Measurements from ENCODE around the gene TACC2. TPM values are rescaled to one million over a fixed set of nuclear protein-coding genes. Genes with fewer than 3 reads are reported as not detected.

TACC2 gene
- total and polyA plus RNA-seq, 2 donors (not counting 3 experiments of a cell fraction or from before 2014, with no cell fraction given): 14.4 to 46.2 TPM

DNA sequence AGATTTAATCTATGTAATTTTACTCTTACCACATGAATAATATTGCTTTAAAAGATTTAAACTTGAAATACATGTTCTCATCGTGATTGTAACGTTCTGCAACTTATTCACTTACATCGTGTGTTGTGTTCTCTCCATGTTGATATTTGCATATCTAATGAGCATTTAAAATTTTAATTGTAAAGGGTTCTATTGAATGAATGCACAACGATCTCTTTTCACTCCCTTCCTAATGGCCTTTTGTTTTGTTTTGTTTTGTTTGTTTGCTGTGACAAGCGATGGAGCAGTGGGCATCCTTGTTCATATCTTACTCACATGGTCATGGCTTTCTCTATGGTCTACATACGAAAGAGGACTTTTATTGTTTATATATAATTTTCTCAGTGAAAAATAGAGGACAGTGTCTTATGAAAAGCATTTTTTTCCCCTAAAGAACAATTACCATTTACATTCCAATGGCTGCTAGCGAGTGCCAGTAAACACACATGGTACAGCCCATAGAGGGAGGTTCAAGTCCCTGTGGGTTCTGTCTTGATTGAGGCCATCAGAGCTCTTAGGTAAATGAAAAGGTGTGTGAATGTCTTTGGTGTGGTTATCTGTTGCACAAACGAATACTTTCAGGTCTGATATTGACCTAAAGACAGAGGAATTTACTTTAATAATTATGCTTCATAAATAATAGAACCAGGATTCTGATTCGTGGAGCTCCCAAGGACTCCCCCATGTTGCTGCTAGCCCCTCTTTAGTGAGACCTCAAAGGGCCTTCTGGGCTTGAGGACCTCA lies 314.5 kb downstream of the TACC2 start:
- BruUV-seq (replicated peaks): no TSS peak
- H4K20me1 ChIP-seq (replicated peaks; ENCODE audit: control insufficient read depth, extremely low read depth, insufficient read depth, low read length): no peaks in the 10 kb centered on the region
- H3K79me2 ChIP-seq (ENCODE audit: control insufficient read depth, insufficient read depth, low read length): no peaks in the 10 kb centered on the region
- ChIA-PET CTCF (interaction anchor here (0.7 to 2.6 kb wide), 3 partner anchors 32 to 262 kb away, joined by 3 to 17 read pairs (median 3); no protein-coding TSS in a partner anchor), POLR2A (no interaction called here)
- H3K27me3 ChIP-seq (ENCODE audit: control insufficient read depth in 2 of 2, insufficient read depth in 2 of 2, low read length in 2 of 2): no peaks in the 10 kb centered on the region
- no peaks in the 10 kb centered on the region for H3K9me3 ChIP-seq (replicated peaks; ENCODE audit: control insufficient read depth, insufficient read depth, low read length)
- TF ChIP-seq GATA2 (IDR thresholded peaks at IDR 0.05; ENCODE audit: insufficient read depth, insufficient read length, low read depth, low read length): no peak
- no peak for TF ChIP-seq POLR2AphosphoS5 (IDR thresholded peaks at IDR 0.05; ENCODE audit: insufficient read depth, low read depth, low read length)
- TF ChIP-seq POLR2A (IDR thresholded peaks at IDR 0.05; ENCODE audit: low read depth, low read length): no peak
- TF ChIP-seq MYC (IDR thresholded peaks at IDR 0.05; ENCODE audit: low read depth, low read length): no peak
- no peak for TF ChIP-seq JUN (IDR thresholded peaks at IDR 0.05; ENCODE audit: borderline replicate concordance, insufficient read depth, insufficient read length, low read depth)
- FAIRE-seq: no peak
- H3K4me1 ChIP-seq (ENCODE audit: control insufficient read depth, extremely low read depth, insufficient read depth, low read length): peaks cover 16% of the 10 kb centered on the region
- no peak overlapping the region for H3K4me3 ChIP-seq (replicated peaks in 1 of 3; ENCODE audit: insufficient read depth in 1 of 3, low read depth in 1 of 3, low read length in 3 of 3)
- intact Hi-C loops (cut with micrococcal nuclease): no loop called here
- no peak overlapping the region for H2AFZ ChIP-seq (ENCODE audit: low read depth, low read length)
- dilution Hi-C loops (cut with MboI; ENCODE audit: extremely low pct_ligation_motif_present, low sequenced_read_pairs): no loop called here
- no peak for DNase-seq (ENCODE audit: low read depth, low spot score)
- H3K4me2 ChIP-seq (ENCODE audit: insufficient read depth, low read length): no peak overlapping the region
- H3K36me3 ChIP-seq (ENCODE audit: control insufficient read depth in 2 of 2, extremely low read depth in 1 of 2, insufficient read depth in 2 of 2, low read length in 2 of 2): no peaks in the 10 kb centered on the region
- H3K9me1 ChIP-seq (replicated peaks; ENCODE audit: control insufficient read depth, extremely low read depth, insufficient read depth, low read length): no peaks in the 10 kb centered on the region
- H3K9ac ChIP-seq (replicated peaks; ENCODE audit: extremely low read depth, insufficient read depth, low read length): no peak overlapping the region
- H3K27ac ChIP-seq (ENCODE audit: insufficient read depth, low read depth, low read length): no peak overlapping the region

Small RNA genes lying within 50 kb of the gene (small RNA-seq; reads per million reads assigned to genes)
- not detected for gene RF02219 (ENCODE audit: insufficient read depth, insufficient read length, low read depth, low replicate concordance)

Other genes starting within 250 kb of the TACC2 start
- 19.1 and 27.1 TPM in 2 replicates for gene ATE1, start 61.1 kb upstream of the TACC2 start, total RNA-seq
- 6.9 and 8.7 TPM in 2 replicates for gene ATE1, start 61.1 kb upstream of the TACC2 start, polyA plus RNA-seq
- 51.0 and 52.0 TPM in 2 replicates for gene NSMCE4A, start 13.9 kb upstream of the TACC2 start, total RNA-seq
- 36.1 and 36.8 TPM in 2 replicates for gene NSMCE4A, start 13.9 kb upstream of the TACC2 start, polyA plus RNA-seq